NCI-H2196 (cell line): ENCODE data around the gene RSPH9.
"Not testable (repeated sequence)": the region's sequence is repeated elsewhere in the genome, so short reads cannot be mapped to it uniquely, and the experiment has no call there.

Experiments
- DNase-seq: peaks from one replicate; lab custom pipeline; 2025; ENCODE audit not compliant: unreplicated experiment; lab: John Stamatoyannopoulos, UW

RSPH9 gene

DNA sequence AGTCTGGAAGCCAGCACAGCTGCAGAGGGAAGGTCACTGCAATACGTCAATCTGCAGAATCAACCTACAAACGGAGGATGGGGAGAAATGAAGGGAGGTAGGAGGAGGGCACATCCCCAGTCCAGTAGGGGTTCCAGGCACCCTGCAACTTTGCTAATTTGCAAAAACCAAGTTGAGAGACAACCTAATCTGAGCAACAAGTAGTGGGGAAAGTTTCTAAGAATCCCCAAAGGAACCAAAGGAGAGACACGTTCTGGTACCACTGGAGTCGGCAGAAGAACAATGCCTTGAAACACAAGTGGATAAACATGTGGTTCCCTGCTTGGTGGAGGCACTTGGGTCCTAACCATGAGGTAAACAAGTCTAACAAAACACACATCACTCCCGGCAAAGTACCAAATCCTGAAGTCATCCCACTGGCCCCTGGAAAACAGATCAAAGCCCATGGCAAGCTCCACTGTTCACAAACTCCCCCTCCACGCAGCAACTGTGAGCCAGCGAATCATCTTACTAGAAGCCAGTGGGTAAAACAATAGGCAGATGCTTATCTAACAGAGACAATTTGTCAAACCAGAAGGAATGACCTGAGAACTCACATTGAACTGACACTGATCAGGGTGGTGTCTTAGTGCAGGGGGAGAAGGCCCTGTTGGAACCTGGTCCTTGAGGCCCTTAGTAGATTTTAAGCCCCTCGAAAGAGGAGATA lies 38.0 kb downstream of the RSPH9 start:
- DNase-seq = no peak

DNA sequence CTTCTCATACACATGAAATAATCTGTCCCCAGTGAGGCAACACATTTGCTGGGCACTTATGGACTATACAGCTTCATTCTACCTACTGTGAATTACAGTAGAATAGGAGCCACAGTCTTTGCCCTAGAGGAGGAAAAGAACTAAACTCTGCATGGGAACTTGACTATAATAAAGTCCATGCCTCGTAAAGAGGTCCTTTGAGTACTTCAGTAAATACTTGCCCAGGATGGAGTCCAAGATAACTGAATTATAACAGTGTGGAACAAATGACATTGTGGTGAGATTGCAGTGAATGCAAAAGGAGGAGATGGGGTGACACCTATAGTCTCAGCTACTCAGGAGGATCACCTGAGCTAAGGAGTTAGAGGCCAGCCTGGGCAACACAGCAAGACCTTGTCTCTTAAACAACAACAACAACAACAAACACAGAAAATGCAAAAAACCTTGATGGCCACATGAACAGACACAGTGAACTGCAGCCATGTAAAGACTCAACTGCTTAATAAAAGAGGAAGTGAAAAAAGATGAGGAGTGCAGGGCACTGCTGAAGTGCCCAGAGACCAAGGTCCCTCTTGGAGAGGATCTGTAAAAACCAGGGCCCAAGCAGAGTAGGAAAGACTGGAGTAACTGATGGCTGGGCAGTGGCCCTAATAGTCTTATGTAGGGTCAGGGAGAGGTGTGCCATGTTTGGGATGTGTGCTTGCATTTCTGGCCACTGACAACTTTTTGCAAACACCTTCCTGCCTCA lies 39.0 kb downstream of the RSPH9 start:
- no peak for DNase-seq

DNA sequence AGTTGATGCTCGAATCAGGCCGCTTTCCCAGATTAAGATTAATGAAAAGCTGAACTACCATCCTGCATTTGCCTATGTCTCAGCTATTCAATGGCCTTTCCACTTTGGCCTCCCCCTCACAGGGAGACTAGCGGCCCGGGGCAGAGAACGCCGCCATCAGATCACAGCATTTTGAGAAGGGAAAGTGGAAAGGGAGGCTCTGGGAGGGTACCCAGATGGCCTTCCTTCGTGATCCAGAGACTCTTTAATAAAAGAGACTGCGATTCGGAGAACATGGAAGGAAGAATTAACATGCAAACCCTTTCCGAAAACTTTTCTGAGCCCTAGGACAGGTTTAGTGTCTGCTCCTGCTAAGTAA lies 42.2 kb downstream of the RSPH9 start:
- DNase-seq = no peak

DNA sequence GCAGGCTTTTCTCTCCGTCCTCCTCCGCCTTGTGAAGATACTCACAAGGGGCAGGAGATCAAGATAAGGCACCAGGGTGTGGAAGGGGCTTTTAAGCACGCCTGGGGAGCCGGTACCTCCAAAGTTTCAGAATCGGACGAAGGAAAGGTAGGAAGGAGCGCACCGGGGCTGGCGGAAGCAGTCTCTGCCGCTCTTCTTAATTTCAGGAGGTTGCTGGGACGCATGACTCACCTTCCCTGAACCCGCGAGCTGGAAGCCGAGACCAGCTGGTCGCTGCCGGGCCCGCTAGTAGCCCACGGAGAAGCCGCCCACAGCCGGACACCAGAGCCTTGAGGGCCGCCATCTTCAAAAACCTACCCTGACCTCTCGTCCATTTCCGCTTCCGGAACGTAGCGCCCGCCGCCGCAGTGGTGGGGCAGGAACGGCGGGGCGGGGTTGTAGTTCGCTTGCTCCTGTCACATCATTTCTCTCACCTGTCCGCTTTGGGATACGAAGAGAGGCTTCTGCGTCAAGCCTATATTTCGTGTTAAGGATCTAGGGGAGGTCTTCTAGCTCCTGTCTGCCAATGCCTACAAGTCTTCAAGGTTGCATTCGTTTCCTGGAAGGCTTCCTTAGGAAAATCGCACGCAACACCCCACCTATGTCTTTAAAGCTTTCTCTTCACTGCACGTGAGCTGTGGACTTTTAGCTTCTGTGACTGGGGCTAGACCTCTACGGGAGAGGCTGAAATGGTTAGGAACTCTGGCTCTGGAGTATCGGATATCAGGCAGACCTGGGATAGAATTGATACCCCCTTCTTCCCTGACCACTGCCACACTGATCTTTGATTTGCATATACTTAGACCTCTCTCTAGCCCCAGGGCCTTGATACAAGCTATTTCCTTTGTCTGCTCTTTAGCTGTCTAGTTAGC lies 42.9 kb downstream of the RSPH9 start, which contains the start of gene MRPS18A:
Gene MRPS18A, minus strand, starts transcription at position 355 of the 911 bp plus-strand sequence. Its CDS starts 12 bp downstream, at position 343.
- DNase-seq = peak; percentile 82

- DNase-seq = no peak
Observed at GRCh38 chr6:43689421-43689820, 44.6 kb downstream of the RSPH9 start.

DNA sequence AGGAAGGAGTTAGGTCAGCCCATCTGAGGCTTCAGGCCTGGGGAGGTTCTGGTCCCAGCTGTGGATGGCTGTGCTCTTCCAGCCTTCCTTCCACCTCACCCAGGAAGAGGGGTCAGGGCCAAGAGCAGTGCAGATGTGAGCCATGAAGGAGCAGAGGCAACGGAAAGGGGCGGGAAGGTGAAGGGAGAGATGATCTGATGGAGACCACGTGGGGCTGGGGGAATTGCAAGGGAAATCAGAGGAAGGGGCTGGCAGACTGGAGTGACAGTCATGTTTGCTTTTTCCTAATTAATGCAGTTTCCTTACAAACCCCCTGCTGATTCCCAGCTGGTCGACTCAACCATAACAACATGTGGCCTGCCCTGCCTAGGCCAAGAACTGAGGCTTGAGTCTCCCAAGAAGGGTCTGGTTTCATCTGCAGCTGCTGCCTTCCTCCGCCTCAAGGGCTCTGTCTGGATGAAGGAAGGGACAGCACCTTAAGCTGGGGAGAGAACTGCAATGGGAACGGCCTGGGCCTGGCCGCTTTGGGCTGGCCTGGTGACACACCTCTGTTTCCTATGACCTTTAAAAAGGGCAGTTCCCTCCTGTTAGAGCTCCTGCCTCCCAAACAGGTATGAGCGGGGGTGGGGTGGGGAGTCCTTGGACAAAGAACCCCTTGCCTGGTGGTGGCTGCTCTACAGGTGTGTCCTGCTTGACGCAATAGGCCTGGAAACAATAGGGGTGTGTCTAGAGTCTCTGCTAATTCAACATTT lies 50.6 kb downstream of the RSPH9 start:
- peak; percentile 19 for DNase-seq

DNA sequence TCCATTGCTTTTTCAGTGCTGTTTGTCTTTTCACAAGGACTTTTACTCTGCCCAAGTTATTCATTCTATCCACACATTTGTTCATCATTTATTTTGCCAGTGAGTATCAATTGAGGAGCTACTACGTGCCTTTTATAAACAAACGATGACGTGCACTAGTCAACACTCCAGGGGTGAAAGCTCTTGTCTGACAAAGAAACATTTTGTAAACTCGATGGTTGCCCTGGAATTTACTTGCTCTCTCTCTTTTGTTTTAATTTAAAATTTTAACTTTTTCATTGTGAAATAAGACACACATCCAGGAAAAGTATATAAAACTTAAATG lies 51.1 kb downstream of the RSPH9 start:
- DNase-seq = no peak

- DNase-seq = no peak
Observed at GRCh38 chr6:43697421-43697820, 52.6 kb downstream of the RSPH9 start.

DNA sequence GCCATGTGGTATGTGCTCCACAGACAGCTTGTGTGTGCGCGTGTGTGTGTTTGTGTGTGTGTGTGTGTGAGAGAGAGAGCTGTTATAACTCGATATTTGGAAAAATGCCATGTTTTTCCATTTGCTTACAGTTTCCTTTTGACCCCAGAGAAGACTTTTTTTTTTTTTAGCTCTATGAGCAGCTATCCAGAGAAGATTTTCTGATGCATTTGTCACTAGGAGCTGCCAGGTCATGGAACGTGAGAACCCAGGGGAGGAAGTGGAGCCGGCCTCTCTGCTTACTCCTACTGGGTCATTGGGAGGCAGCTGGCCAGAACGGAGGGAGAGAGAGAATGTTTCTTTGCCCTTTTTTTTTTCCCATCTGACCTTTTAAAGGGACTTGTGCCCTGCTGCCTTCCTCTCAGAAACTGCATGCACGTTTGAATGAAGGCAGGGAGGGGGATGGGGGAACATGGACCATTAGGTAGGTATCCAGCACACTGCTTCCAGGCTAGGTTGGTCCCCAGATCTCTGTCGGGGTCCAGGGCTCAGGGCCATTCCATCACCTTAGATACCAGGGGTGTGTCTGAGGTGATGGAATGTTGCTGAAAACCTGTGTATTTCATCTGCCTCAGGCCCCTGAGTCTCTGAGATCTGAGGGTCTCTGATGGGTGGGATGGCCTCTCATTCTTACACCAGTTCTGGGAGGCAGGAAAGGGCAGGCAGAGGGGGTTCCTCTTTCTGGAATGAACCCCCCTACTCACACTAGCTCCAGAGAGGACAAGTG lies 53.9 kb downstream of the RSPH9 start:
- peak; percentile 59 for DNase-seq

DNA sequence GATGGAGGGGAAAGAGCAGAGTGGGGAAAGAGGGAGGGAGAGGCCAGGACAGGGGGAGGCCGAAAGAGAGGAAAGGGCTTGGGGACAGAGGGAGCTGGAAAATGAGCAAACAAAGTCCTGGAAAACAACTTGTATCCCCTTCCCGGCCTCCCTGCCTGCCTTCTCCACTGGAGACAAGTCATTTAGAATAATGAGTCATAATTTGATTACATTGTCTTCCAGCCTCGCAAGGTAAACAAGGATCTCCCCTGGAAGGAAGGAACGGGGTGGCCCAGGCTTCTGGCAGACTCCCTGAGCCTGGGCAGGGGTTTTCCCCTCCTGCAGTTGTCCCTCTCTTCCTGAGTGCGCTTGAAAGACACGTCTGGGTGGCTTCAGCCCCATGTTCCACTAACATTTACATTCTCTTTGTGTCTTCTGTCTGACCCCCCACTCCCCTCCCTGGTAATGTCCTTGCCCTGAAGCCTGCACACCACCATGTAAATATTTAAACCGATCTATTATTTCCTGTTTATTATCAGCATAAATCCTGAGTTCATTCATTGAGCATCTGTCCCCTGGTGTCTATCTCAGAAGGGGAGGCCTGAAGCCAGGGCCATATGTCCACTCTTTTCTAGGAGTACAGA lies 54.8 kb downstream of the RSPH9 start:
- DNase-seq = no peak

- DNase-seq = not testable (repeated sequence)
Observed at GRCh38 chr6:43700939-43701560, 56.2 kb downstream of the RSPH9 start.

GRCh38 chr6:43702171-43702533 lies 57.3 kb downstream of the RSPH9 start:
- no peak for DNase-seq

DNA sequence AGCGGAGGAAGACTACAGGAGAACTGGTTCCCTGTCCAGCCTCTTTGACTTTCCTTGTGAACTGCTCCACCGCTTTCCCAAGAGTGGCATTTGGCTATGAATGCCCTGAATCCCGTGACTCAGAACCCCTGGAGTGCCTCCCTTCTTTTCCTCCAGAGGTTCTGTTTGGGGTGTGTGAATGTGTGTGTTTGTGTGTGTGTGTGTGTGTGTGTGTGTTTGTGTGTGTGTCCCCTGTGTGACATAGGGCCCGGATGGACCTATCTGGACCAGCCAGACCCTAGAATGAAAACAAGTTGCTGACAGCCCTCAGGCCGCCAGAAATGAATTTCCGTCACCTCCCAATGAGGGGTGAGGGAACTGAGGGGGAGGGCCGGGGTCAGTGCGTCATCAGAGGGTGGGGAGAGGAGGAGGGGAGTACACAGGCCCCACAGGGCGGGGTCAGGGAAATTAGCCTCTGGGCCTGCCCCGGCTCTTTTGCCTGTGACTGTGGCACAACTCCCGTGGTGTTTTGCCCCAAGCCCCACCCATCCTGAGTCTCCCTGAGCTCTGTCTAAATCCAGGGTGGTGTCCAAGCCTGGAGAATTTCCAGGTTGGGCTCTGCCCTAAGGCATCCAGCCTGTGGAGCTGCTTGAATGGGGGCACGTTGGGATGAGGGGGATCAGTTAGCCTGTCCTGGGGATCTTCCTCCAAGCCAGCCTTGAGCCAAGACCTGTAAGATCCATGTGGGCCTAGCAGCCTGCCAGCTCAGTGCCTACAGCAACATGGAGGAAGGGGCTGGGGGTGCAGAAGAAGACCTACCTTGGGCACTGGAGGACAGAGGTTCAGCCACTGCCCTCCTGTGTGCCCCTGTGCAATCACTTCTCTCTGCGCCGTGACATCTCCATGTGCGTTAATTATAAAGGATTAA lies 58.0 kb downstream of the RSPH9 start:
- no peak for DNase-seq

- DNase-seq = no peak
Observed at GRCh38 chr6:43703512-43704429, 58.9 kb downstream of the RSPH9 start.

DNA sequence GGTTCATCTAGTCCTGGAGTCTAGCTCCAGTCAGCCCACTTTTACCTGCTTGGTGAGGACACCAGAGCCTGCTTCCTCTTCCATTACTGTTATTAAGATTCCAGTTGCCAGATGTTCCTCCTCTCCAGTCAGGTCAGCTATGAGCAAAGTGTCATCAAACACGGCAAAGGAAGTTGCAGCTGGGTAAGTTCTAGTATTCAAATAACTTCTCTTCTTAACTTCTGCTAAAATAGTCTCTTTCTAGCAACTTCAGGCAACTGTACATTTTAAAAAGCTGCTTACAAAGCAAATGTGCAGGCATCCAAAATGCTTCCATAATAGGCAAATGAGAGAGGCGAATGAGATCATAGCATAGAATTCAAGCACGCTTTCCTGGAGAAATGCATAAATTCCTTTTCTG lies 61.2 kb downstream of the RSPH9 start:
- no peak for DNase-seq

DNA sequence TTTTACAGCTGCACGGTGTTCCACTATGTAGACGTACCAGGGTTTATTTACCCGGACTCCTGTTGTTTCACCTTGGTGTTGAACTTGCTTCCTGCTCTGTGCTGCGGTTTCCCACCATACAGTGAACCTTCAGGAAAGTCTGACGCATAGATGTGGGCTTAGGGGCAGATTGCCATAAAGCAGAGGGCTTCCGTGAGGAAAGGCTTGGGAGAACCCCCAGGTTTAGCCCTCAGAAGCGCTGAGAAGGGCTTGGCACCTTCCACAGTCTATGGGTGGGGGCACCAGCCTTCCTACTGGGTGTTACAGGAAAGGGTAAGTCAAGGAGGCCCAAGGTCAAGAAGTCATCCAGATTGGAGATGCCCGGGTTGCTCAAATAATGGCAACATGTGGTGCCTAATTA lies 62.0 kb downstream of the RSPH9 start:
- DNase-seq = no peak

DNA sequence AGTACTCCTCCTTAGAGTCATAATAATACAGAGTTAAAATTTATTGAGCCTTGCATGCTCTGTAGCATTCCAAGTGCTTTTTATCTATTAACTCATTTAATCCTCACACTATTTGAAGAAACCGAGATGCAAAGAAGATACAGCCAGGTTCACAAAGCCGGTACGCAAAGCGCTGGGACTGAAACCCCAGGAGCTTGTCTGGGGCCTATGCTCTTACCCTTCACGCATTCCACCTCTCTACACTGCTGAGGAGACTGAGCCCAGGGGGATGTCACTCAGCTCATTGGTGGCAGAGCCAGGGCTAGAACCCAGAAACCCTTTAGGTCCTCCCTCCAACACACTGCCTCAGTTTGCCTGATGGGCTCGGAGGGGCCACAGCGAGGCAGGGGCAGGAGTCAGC lies 62.4 kb downstream of the RSPH9 start:
- DNase-seq = no peak
